ENCODE measurements around the gene COIL. TPM values are rescaled to one million over a fixed set of nuclear protein-coding genes. Genes with fewer than 3 reads are reported as not detected.
"Not testable (repeated sequence)": the region's sequence is repeated elsewhere in the genome, so short reads cannot be mapped to it uniquely, and the experiment has no call there.

Gene COIL
- total RNA-seq, 8 experiments from 2014 or later: 14.5 to 27.1 (median 18.0) TPM

DNA sequence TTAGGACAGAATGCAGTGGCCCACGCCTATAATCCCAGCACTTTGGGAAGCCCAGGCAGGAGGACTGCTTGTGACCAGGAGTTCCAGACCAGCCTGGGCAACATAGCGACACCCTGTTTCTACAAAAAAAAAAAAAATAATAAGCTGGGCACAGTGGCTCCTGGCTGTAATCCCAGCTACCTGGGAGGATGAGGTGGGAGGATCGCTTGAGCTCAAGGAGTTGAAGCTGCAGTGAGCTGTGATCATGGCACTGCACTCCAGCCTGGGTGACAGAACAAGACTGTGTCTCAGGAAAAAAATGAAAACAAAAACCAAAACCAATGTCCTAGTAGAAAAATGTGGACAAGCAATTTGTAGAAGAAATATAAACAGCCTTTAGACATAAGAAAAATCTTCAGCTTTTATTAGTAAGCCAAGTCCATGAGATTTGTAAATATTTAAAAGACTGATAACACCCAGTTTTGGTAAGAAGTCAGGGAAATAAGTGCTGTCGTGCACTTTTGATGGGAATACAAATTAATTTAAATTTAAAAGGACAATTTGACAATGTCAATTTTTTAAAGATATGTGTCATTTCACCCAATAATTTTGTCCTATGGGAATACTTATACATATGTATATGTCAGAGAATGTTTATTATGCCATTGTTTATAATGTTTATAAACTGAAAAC lies 28.2 kb upstream of the COIL start:
- in situ Hi-C loops (cut with MboI; ENCODE audit: low pct_unique_long_range_greater_than_20kb in 2 of 9, low sequenced_read_pairs in 9 of 9, unreplicated experiment in 9 of 9): no loop called here
- H3K27ac ChIP-seq: no peak overlapping the region
- H3K4me1 ChIP-seq (replicated peaks in 1 of 2): no peaks in the 10 kb centered on the region
- no peak for ATAC-seq (replicated peaks in 6 of 8)
- 79 to 100% (median 96%) methylated on average over 1 to 4 of the region's 4 CpGs for WGBS, 10 experiments
- no peak overlapping the region for H3K4me3 ChIP-seq

DNA sequence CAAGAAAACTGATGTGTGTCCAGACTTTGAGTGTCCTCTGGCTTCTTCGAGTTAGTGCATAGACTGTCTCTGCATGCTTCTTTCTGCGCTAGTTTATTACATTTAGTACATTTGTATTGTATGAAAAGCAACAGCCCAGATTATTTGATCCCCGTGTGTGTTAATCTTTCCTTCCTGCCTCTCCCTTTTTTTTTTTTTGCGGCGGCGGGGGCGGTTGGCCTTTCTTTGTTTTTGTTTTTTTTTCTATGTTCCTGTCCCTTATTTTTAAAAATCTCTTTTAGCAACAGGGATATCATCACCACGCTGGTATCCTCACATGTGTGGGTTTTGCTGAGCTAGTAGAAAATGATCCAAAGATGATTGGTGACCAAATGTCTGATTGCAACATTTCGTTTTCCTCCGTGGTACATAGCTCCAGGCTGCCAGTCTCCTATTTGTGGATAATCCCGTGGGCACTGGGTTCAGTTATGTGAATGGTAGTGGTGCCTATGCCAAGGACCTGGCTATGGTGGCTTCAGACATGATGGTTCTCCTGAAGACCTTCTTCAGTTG lies 26.5 kb upstream of the COIL start:
- Histone ChIP-seq H3K27ac (no peak overlapping the region), H3K4me3 (no peak overlapping the region), H3K4me1 (replicated peaks in 1 of 2) (no peaks in the 10 kb centered on the region)
- in situ Hi-C loops (cut with MboI; ENCODE audit: low pct_unique_long_range_greater_than_20kb in 2 of 9, low sequenced_read_pairs in 9 of 9, unreplicated experiment in 9 of 9): no loop called here
- no peak for ATAC-seq (replicated peaks in 6 of 8)
- 59 to 100% (median 96%) methylated on average over 4 to 11 of the region's 11 CpGs; no CpG with 5 or more reads in 1 of the 10 experiments for WGBS, 10 experiments

DNA sequence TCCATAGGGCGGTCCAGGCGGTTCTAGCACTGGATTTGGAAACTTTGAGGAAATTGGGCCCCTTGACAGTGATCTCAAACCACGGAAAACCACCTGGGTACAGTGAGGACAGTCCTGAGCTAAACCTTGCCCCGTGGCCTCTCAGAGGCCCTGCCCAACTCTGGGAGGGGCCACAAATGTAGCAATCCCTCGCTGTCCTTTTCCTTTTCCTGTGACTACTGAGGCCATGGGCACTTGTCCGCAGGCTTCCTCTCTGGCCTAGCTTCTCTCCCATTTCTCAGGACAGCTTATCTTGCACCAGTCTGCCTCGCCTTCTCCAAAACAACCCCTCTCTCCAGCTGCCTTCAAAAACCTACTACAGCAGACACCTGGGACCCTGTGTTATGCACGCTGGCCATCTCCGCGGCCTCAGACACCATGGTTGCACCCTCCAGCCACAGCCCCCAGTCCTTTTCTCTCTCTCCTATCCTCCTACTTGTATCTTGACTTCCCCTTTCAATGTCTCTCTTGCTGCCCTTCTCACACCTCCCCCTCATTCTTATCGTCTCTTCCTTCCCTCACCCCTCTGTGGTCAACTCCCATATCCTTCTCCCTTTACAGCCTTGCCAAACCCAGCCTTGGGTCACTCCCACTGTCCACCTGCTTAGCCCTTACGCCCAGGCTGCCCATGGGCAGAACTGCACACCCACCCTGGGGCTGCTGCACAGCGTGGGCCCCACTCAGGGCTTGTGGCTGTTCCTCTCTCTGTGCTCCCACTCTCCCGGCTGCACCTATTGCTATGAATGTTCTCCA lies 24.7 kb upstream of the COIL start:
- no peaks in the 10 kb centered on the region for H3K4me1 ChIP-seq (replicated peaks in 1 of 2)
- in situ Hi-C loops (cut with MboI; ENCODE audit: low pct_unique_long_range_greater_than_20kb in 2 of 9, low sequenced_read_pairs in 9 of 9, unreplicated experiment in 9 of 9): no loop called here
- 60 to 95% (median 90%) methylated on average over 1 to 10 of the region's 14 CpGs for WGBS, 10 experiments
- H3K27ac ChIP-seq: no peak overlapping the region
- no peak for ATAC-seq (replicated peaks in 6 of 8)
- no peak overlapping the region for H3K4me3 ChIP-seq

DNA sequence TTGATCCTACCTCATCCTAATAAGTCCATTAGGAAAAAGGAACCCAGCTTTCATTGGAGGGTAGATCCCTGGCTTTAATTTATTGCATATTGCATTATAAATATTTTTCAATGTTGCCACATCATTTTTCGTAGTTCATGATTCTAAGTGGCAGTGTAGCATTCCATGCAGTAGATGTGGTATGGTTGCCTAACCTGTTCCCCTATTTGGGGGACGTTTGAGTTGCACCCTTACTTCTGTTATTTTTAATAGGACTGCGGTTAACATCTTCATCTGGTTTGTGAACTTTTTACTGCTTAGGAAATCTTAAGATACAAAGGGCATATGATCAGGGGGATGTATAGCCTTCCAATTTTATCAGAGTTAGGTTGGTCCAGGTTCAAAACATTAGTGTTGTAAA lies 22.5 kb upstream of the COIL start:
- ATAC-seq (replicated peaks in 6 of 8): no peak
- H3K4me3 ChIP-seq: no peak overlapping the region
- WGBS, 10 experiments: 17 to 100% (median 79%) methylated on average over 1 to 3 of the region's 3 CpGs
- no peak overlapping the region for H3K27ac ChIP-seq
- H3K4me1 ChIP-seq (replicated peaks in 1 of 2): peaks cover 0 to 6% of the 10 kb centered on the region in 2 donors
- in situ Hi-C loops (cut with MboI; ENCODE audit: low pct_unique_long_range_greater_than_20kb in 2 of 9, low sequenced_read_pairs in 9 of 9, unreplicated experiment in 9 of 9): no loop called here

DNA sequence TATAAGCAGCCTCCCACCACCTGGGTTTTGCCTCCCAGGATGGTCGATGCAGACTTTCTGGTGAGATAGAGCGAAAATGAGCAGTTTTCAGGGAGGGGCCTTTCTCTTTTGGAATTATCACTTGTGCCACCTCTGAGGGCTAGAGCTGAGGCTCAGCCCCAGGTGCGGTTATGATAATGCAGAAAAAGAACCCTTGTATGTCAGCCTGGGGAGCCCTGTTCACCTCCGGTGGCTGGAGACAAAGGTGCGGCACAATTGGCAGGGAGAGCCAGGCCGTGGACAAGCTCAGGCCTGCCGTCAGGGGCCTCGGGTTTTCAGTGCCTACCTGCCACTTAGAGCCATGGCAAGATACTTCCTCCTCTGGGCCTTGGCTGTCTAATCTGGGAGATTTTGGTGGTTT lies 21.5 kb upstream of the COIL start:
- peaks cover 0 to 6% of the 10 kb centered on the region in 2 donors for H3K4me1 ChIP-seq (replicated peaks in 1 of 2)
- 86 to 100% (median 90%) methylated on average over 2 to 6 of the region's 8 CpGs; no CpG with 5 or more reads in 5 of the 10 experiments for WGBS, 10 experiments
- no peak overlapping the region for H3K4me3 ChIP-seq
- H3K27ac ChIP-seq: no peak overlapping the region
- ATAC-seq (replicated peaks in 6 of 8): no peak
- in situ Hi-C loops (cut with MboI; ENCODE audit: low pct_unique_long_range_greater_than_20kb in 2 of 9, low sequenced_read_pairs in 9 of 9, unreplicated experiment in 9 of 9): no loop called here

DNA sequence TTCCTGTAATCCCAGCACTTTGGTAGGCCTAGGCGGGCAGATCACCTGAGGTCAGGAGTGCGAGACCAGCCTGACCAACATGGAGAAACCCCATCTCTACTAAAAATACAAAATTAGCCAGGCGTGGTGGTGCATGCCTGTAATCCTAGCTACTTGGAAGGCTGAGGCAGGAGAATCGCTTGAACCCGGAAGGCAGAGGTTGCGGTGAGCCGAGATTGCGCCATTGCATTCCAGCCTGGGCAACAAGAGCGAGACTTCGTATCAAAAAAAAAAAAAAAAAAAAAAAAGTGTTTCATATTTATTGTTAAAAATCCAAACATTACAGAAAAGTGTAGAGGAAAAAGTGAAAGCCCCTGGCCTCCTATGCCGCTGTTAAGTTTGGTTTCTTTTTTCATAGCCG lies 19.7 kb upstream of the COIL start:
- H3K4me1 ChIP-seq (replicated peaks in 1 of 2); ATAC-seq (replicated peaks in 6 of 8); H3K27ac ChIP-seq; H3K4me3 ChIP-seq; in situ Hi-C loops (cut with MboI; ENCODE audit: low pct_unique_long_range_greater_than_20kb in 2 of 9, low sequenced_read_pairs in 9 of 9, unreplicated experiment in 9 of 9): not testable (repeated sequence)
- 87 to 100% (median 98%) methylated on average over 1 to 12 of the region's 12 CpGs for WGBS, 10 experiments

DNA sequence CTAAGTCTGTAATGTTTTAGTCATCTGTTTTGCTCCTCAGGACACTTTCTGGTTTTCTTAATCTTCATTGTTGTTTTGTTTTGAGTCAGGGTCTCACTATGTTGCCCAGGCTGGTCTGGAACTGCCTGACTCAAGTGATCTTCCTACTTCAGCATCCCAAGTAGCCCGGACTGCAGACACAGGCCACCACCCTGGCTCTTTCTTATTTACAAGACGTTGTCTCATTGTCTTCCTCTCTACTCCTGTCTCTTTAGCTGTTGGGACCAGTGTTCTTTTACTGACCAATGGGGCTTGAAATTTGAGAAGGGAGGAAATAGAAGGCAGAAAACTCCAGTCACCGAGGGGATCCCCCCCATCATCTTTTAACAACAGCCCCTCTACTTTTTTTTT lies 18.2 kb upstream of the COIL start:
- Histone ChIP-seq H3K27ac (no peak overlapping the region), H3K4me1 (replicated peaks in 1 of 2) (peaks cover 3 to 6% of the 10 kb centered on the region in 2 donors), H3K4me3 (peak overlapping the region in 2 of 5 donors; percentile 51 to 78)
- in situ Hi-C loops (cut with MboI; ENCODE audit: low pct_unique_long_range_greater_than_20kb in 2 of 9, low sequenced_read_pairs in 9 of 9, unreplicated experiment in 9 of 9): no loop called here
- WGBS, 10 experiments: 0 to 60% (median 15%) methylated on average over 2 to 3 of the region's 3 CpGs; no CpG with 5 or more reads in 3 of the 10 experiments
- no peak for ATAC-seq (replicated peaks in 6 of 8)

DNA sequence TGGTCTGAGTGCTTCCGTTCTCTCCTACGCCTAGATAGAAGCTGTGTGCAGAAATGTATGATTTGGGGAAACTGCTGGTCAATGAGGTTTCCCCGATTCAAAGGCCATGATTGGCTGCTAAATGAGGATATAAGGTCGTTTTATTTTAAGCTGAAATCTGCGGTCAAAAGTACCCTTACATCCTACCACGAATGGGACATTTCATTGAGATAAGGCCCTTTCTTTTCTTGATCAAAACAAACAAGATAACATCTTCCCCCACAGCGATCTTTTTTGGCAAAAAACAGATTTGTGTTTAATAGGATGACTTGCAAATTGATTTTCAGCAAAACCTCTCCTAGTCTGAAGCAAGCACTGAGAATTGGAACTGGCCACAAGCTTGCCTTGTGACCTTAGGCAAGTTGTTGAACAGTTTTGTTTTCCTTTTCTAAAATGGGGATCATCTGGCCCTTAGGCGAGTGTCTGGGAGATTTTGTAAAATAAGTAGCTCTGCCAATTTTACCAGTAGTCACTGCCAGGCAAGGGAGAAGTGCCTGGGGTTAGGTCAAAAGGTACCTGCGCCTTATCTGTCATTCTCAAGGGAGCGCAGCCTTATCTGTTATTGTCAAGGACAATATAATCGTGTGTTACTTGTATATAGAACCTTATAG lies 17.7 kb upstream of the COIL start:
- H3K27ac ChIP-seq: no peak overlapping the region
- in situ Hi-C loops (cut with MboI; ENCODE audit: low pct_unique_long_range_greater_than_20kb in 2 of 9, low sequenced_read_pairs in 9 of 9, unreplicated experiment in 9 of 9): no loop called here
- ATAC-seq (replicated peaks in 6 of 8): peak in 6 of 8 experiments; percentile 5 to 24 (median 10)
- 0 to 53% (median 24%) methylated on average over 1 to 9 of the region's 11 CpGs for WGBS, 10 experiments
- peaks cover 3 to 6% of the 10 kb centered on the region in 2 donors for H3K4me1 ChIP-seq (replicated peaks in 1 of 2)
- H3K4me3 ChIP-seq: peak overlapping the region; percentile 45 to 78 (median 51)

DNA sequence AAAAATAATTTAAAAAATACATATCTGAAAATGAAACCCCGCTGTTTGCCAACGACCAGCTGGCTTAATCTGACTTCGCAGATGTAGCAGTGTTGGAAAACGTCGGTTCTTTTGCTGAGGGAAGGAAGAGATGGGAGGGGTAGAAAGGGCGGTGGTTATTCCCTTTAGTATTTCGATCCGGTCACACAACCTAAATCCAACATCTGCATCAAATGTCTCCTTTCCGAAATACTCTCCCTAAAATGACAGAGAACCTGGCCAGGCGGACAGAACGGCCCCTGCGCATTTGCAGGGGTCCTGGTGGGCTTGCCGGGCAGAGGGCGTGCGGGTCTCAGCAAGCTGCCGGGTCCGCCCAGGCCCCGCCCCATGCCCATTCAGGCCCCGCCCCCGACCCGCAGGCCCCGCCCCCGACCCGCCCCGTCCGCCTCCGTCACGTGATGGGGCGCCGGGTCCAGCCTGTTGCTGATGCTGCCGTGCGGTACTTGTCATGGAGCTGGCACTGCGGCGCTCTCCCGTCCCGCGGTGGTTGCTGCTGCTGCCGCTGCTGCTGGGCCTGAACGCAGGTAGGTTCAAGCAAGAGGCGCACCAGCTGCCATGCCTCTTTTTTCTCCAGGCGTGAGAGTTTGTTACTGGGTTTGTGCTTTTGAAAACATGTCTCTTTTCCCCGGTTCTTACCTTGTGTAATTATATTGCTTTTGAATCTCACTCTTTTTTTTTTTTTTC lies 17.0 kb upstream of the COIL start, which contains the start of gene SCPEP1:
Gene SCPEP1 (plus strand): TSS at position 459 of the 723 bp plus-strand sequence. CDS start 29 bp downstream, at position 488.
- Histone ChIP-seq H3K27ac (no peak within 1 kb of the TSS), H3K4me3 (peak within 1 kb of the TSS; percentile 45 to 78 (median 51)), H3K4me1 (replicated peaks in 1 of 2) (peaks cover 3 to 6% of the 10 kb centered on the region in 2 donors)
- in situ Hi-C loops (cut with MboI; ENCODE audit: low pct_unique_long_range_greater_than_20kb in 2 of 9, low sequenced_read_pairs in 9 of 9, unreplicated experiment in 9 of 9): no loop called here
- WGBS, 10 experiments: 0 to 3% (median 0%) methylated on average over 2 to 16 of the region's 42 CpGs
- peak; percentile 91 to 98 (median 96) for ATAC-seq (replicated peaks in 6 of 8)

DNA sequence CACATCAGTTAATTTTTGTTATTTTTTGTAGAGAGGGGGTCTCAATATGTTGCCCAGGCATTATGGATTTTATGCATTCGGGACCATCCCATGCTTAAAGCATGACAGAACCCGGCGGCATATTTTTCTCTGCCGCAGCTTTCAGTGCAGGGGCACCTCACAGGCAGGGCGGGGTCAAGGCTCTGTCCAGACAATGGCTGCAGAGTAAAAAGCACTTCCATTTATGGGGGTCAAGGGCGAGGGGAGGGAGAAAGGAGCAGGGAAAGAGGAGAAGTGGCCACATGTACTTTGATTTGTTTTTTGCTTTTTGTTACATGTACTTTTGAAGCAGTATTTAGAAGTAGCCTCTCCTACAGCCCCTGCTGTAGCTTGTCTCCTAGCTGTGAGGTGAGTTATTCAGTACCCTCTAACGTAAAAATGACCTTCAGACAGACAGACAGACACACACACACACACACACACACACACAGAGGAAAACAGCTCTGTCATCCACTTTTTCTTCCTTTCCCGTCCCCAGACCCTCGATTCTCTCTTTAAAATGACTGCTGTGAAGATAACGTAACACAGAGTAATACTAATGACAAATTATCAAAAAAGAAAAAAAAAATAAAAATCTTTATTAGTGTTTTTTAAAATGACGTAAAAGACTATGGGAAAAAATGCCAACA lies 16.2 kb upstream of the COIL start:
- in situ Hi-C loops (cut with MboI; ENCODE audit: low pct_unique_long_range_greater_than_20kb in 2 of 9, low sequenced_read_pairs in 9 of 9, unreplicated experiment in 9 of 9): no loop called here
- Histone ChIP-seq H3K27ac (no peak overlapping the region), H3K4me3 (peak overlapping the region in 4 of 5 donors; percentile 45 to 78 (median 56)), H3K4me1 (replicated peaks in 1 of 2) (peaks cover 3 to 6% of the 10 kb centered on the region in 2 donors)
- peak in 2 of 8 experiments; percentile 22 to 24 for ATAC-seq (replicated peaks in 6 of 8)
- 0 to 83% (median 47%) methylated on average over 1 to 10 of the region's 11 CpGs for WGBS, 10 experiments

DNA sequence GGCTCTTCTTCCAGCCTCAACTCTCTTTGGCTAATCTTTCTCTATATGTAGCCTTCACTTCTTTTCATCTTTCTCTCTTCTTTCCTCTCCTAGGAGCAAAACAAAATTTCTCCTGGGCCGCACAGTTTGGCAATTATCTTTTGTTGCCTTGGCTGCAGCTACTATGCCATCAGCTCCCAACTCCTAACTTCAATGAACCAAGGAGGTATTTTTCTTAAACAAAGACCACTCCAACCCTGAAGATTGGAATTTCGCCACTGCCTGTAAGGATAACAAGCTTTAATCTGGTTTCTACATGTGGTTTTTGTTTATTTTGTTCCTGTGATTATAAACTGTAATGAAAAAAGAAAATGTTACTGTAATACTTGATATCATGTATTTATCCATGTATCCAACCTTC lies 14.8 kb upstream of the COIL start:
- Histone ChIP-seq H3K27ac (no peak overlapping the region), H3K4me1 (replicated peaks in 1 of 2) (peaks cover 3 to 6% of the 10 kb centered on the region in 2 donors), H3K4me3 (no peak overlapping the region)
- in situ Hi-C loops (cut with MboI; ENCODE audit: low pct_unique_long_range_greater_than_20kb in 2 of 9, low sequenced_read_pairs in 9 of 9, unreplicated experiment in 9 of 9): no loop called here
- WGBS, 10 experiments: 56 to 100% (median 74%) methylated on average over 1 to 2 of the region's 2 CpGs
- no peak for ATAC-seq (replicated peaks in 6 of 8)

DNA sequence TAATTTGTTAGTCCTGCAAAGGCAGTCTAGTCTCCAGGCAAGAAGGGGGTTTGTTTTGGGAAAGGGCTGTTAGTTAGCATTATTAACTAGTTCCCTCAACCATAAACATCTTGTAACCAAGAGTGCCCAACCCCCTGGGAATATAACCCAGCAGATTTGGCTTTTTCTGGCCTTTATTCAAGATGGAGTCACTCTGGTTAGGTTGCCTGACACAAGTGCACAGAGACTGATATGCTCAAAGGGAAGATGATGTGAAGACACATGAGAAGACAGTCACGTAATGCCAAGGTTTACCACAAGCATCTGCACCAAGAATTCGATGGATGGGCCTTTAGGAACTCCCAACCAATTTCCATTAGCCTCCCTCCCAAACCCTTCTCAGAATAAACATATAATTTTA lies 13.2 kb upstream of the COIL start:
- in situ Hi-C loops (cut with MboI; ENCODE audit: low pct_unique_long_range_greater_than_20kb in 2 of 9, low sequenced_read_pairs in 9 of 9, unreplicated experiment in 9 of 9): no loop called here
- no peak overlapping the region for H3K4me3 ChIP-seq
- H3K27ac ChIP-seq: no peak overlapping the region
- ATAC-seq (replicated peaks in 6 of 8): no peak
- 20 to 90% (median 83%) methylated on average over 1 to 2 of the region's 2 CpGs; no CpG with 5 or more reads in 3 of the 10 experiments for WGBS, 10 experiments
- peaks cover 3 to 4% of the 10 kb centered on the region in 2 donors for H3K4me1 ChIP-seq (replicated peaks in 1 of 2)

Data from motor neuron (in vitro differentiated cells).